KOPT-K1 (cell line): Measurements from ENCODE around the gene ACIN1.

Source experiments
- H3K27ac ChIP-seq: fragments of 200-600 bp; sonication (generic); 2 replicates; pipeline ENCODE4 v1.5.1; 2016; ENCODE audit warnings: antibody characterized with exemption, mild to moderate bottlenecking, low read depth, low read length; ENCODE audit not compliant: poor library complexity, severe bottlenecking
- H3K36me3 ChIP-seq: fragments of 200-600 bp; sonication (generic); 2 replicates; pipeline ENCODE4 v1.5.1; 2017; ENCODE audit warnings: antibody characterized with exemption, mild to moderate bottlenecking, low read length, moderate library complexity; ENCODE audit not compliant: insufficient read depth
- H3K9me3 ChIP-seq: fragments of 200-600 bp; sonication (generic); 2 replicates; pipeline ENCODE4 v1.5.1; 2017; ENCODE audit warnings: antibody characterized with exemption, low read length, mild to moderate bottlenecking; ENCODE audit not compliant: insufficient read depth, poor library complexity, severe bottlenecking

Gene ACIN1, protein sequence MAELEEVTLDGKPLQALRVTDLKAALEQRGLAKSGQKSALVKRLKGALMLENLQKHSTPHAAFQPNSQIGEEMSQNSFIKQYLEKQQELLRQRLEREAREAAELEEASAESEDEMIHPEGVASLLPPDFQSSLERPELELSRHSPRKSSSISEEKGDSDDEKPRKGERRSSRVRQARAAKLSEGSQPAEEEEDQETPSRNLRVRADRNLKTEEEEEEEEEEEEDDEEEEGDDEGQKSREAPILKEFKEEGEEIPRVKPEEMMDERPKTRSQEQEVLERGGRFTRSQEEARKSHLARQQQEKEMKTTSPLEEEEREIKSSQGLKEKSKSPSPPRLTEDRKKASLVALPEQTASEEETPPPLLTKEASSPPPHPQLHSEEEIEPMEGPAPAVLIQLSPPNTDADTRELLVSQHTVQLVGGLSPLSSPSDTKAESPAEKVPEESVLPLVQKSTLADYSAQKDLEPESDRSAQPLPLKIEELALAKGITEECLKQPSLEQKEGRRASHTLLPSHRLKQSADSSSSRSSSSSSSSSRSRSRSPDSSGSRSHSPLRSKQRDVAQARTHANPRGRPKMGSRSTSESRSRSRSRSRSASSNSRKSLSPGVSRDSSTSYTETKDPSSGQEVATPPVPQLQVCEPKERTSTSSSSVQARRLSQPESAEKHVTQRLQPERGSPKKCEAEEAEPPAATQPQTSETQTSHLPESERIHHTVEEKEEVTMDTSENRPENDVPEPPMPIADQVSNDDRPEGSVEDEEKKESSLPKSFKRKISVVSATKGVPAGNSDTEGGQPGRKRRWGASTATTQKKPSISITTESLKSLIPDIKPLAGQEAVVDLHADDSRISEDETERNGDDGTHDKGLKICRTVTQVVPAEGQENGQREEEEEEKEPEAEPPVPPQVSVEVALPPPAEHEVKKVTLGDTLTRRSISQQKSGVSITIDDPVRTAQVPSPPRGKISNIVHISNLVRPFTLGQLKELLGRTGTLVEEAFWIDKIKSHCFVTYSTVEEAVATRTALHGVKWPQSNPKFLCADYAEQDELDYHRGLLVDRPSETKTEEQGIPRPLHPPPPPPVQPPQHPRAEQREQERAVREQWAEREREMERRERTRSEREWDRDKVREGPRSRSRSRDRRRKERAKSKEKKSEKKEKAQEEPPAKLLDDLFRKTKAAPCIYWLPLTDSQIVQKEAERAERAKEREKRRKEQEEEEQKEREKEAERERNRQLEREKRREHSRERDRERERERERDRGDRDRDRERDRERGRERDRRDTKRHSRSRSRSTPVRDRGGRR

DNA sequence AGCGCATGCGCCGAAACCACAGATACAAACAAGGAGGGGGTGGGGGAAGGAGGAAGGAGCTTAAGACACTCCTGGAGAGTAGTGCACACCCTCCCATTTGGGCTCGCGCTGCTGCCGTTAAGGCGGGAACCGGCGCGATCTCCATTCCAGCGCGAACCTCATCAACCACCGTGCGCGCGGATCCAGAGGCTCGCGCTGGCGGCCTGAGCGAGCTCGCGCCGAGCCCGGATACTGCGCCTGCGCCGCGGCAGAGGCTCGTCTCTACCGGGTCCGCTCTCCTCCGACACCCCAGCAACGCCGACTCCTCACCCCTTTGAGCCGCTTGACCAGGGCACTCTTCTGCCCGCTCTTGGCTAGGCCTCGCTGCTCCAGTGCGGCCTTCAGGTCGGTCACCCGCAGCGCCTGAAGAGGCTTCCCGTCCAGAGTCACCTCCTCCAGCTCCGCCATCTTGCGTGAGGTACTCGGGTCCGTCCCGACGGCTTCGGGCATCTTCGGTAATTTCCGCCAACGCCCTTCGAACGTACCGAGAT lies at the start of gene ACIN1:
TSS of gene ACIN1 (minus strand) at position 471 of the 530 bp plus-strand sequence. CDS start at position 447, 24 bp downstream.
- H3K27ac ChIP-seq, result peak within 1 kb of the TSS; percentile 87
- H3K36me3 ChIP-seq, result peaks cover 62% of the 10 kb centered on the region

DNA sequence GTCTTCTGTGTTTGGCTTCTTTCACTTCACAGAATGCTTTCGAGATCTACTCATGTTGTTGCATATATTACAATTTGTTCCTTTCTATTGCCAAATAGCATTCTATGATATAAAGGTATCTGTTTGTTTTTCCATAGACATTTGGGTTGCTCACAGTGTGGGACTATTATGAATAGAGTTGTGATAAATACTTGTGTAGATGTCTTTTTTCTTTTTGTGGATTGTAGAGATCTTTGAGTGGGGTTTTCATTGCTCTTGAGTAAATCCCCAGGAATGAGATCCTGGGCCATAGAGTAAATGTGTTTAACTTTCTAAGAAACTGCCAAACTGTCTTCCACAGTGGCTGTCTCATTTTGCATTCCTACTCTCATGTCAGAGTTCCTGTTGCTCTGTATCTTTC lies 49.0 kb upstream of the ACIN1 start:
- no peak overlapping the region for H3K27ac ChIP-seq
- no peaks in the 10 kb centered on the region for H3K9me3 ChIP-seq
- H3K36me3 ChIP-seq, result no peaks in the 10 kb centered on the region

More for the DNA sequence above, at the start of gene ACIN1:
- H3K9me3 ChIP-seq, result no peaks in the 10 kb centered on the region

DNA sequence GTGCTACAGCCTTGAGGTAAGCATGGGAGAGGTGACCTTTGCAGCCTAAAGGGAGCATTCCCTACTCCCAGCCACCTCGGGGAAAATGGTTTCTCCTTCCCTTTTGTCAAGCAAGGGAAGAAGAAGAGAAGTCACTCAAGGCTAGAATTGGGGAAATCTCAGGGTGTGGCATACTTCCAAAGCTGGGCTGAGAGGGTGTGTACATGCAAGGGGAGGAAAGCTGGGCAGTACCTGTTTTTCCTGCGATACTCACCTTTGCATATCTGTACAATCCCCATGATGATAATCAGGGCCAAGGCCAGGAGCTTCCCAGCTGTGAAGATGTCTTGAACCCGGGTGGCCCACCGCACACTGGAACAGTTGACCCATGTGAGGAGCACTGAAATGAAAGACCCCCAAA lies 47.9 kb upstream of the ACIN1 start:
- H3K9me3 ChIP-seq, result no peaks in the 10 kb centered on the region
- no peak overlapping the region for H3K27ac ChIP-seq
- no peaks in the 10 kb centered on the region for H3K36me3 ChIP-seq

DNA sequence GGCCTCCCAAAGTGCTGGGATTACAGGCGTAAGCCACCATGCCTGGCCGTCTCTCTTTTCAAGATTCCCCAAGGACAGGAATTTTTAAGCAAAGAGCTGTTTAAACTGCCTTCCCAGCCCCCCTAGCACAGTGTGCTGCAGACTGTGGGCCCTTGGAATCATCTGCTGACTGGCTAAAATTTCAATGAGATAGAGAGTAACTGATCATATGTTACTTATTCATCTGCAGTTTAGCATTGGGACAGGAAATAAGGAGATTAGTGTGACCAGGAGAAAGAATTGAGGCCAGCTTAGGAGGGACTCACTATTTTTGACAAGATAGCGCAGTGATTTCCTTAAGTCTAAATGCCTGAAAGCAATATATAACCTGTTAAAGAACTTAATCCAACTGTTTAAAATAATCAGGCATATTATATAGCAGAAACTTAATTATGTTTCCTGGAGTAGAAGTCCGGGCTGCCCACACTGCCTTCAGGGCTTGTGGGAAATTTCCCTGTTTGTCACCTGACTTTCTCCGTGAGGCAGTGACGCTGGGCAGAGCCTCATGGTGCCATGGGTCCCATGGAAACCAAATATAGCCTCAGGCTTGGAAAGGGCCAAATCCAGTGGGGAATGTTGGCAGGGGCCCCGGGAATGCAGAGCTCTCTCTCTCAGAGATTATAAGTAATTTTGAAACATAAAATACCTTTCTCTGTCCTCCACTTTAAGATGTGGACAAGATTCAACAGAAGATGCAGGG lies 46.9 kb upstream of the ACIN1 start:
- Histone ChIP-seq H3K36me3 (no peaks in the 10 kb centered on the region), H3K9me3 (no peaks in the 10 kb centered on the region), H3K27ac (no peak overlapping the region)

DNA sequence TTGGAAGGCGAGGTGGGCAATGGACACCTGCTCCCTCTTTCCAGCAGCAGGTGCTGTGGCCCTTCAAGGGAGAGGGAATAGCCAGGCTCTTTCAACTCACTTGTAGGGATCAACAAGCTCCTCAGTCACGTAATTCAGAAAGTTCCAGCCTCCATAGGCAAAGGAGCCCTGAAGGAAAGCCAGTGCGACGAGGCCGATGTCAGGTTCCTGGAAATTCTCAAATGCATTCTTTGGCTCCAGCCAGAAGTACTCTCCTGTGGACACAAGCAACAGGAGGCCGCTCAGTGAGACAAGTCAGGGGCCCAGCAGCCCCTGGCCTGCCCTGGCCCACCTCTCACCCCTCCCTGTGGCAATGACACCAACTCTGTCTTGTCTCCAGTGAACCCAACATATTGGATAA lies 45.4 kb upstream of the ACIN1 start:
- H3K36me3 ChIP-seq, result no peaks in the 10 kb centered on the region
- H3K9me3 ChIP-seq, result no peaks in the 10 kb centered on the region
- no peak overlapping the region for H3K27ac ChIP-seq

DNA sequence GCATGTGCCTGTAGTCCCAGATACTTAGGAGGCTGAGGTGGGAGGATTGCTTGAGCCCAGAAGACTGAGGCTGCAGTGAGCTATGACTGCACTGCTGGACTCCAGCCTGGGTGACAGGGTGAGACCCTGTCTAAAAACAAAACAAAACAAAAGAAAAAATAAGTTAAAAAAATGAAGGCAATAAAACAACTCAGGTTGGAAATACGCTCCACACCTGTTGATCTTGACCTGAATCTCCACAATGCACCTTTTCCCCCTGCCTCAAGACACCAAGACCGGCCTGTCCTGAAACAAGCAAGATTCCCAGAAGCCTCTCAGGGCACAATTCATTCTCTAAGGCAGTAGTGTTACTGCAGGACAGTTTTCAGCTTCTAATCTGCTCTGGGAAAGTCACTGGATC lies 44.9 kb upstream of the ACIN1 start:
- Histone ChIP-seq H3K36me3 (no peaks in the 10 kb centered on the region), H3K27ac (no peak overlapping the region), H3K9me3 (no peaks in the 10 kb centered on the region)

DNA sequence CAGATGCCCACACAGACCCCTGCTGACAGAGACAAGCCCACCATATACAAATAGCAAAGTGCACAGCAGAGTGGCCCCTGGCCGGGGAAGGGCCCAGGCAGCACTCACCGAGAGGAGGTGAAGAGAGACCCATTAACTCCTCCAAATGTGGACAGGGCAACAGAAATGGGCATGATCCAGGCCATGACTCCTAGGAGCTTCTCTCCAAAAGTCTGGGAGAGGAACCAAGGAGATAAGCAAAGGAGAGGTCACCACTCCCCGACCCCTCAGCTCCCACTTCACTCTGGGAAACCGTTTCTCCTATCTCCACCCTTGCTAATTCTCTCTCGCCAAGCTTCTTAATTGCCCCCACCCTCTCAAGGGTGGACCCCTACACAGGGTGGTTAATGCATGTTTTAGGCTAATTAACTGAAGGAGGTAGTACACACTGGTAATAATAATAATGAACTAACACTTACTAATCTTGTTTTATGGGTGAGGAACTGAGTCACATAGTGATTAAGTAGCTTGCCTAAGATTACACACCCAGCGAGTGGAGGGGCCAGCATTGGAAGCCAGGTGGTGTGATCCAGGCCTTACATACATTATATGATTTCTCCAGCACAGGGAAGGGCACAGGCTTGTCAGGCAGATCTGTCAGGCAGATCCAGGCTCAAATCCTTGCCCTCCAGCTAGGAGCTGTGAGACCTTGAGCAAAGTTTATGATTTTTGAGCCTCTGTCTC lies 43.0 kb upstream of the ACIN1 start:
- H3K36me3 ChIP-seq, result no peaks in the 10 kb centered on the region
- H3K9me3 ChIP-seq, result no peaks in the 10 kb centered on the region
- no peak overlapping the region for H3K27ac ChIP-seq

DNA sequence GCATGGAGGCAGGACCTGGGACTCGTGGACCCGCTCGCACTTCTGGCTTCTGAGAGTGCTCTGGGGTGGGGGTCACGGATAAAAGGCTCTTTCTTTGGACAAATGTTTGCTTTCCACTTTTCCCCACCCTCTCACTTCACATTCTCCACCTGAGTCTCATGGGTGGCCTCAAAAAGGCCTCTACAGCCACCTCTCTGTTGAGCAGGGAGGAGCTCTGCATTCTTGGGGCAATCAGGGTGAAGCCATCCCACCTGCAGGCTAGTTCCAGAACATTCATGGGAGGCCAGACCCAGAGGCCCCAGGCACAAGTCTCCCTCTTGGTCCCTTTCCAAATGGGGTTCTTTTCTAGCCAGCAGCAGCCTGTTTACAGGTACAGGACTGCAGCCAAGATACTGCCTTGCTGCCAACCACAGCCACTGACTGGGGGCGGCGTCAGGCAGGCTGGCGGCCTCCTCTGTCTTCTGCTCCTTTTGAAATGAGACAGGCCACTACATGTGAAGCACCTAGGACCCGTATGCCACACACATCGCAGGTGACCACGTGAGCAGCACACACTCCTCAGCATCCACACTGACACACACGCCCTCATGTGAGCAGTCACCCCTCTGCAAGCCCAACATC lies 42.4 kb upstream of the ACIN1 start:
- Histone ChIP-seq H3K27ac (no peak overlapping the region), H3K9me3 (no peaks in the 10 kb centered on the region), H3K36me3 (no peaks in the 10 kb centered on the region)

DNA sequence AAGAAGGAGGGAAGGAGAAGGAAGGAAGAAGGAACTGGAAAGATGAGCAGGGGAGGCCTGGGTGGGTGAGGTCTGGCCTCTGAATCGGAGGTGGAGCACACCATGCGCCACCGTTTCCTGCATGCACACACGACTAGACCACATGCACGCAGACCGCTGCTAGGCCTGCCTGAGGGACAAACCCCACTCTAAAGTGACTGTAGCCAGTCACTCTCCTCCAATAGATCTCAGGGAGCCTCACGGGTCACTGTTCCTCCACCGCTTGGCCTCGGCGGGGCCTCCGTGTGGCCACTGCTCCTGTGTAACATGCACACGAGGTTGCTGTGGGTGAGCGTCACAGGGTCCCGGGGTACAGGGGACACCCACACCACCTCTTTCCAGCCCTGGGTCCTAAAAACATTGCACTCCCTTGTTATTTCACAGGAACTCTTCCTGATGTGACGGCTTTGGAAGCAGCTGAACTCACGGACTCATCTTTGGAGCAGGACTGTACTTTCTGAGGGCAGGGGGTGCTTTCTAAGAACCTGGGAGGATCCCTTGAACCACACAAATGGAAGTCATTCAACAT lies 41.7 kb upstream of the ACIN1 start:
- Histone ChIP-seq H3K9me3 (no peaks in the 10 kb centered on the region), H3K27ac (no peak overlapping the region), H3K36me3 (no peaks in the 10 kb centered on the region)

DNA sequence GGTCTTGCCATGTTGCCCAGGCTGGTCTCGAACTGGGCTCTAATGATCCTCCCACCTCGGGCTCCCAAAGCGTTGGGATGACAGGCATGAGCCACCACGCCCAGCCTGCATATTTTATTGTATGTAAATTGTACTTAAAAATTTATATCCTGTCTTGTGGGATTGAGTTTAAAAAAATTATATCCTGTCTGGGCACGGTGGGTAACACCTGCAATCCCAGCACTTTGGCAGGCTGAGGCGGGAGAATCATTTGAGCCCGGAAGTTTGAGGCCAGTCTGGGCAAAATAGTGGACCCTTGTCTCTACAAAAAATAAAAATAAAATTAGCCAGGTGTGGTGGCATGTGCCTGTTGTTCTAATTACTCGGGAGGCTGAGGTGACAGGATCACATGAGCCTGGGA lies 38.0 kb upstream of the ACIN1 start:
- Histone ChIP-seq H3K9me3 (no peaks in the 10 kb centered on the region), H3K27ac (no peak overlapping the region), H3K36me3 (no peaks in the 10 kb centered on the region)

DNA sequence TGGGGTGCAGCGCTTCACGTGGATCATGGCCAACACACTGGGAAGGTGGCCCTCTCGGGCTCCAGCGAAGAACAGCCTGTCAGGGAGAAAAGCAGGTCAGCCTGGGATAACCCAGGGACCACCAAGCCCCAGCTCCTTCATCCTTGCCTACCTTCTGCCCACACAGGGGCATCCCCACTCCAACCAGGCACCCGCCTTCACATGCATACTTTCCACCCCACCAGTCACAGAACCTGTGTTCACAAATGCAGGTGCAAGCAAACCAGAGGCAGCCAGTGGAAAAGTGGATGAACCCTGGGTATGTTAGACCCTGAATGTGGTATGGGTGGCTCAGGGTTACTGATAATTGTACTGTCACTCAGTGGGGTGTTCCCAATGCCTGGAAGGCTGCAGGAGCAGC lies 36.5 kb upstream of the ACIN1 start:
- H3K36me3 ChIP-seq, result no peaks in the 10 kb centered on the region
- H3K9me3 ChIP-seq, result no peaks in the 10 kb centered on the region
- H3K27ac ChIP-seq, result no peak overlapping the region

DNA sequence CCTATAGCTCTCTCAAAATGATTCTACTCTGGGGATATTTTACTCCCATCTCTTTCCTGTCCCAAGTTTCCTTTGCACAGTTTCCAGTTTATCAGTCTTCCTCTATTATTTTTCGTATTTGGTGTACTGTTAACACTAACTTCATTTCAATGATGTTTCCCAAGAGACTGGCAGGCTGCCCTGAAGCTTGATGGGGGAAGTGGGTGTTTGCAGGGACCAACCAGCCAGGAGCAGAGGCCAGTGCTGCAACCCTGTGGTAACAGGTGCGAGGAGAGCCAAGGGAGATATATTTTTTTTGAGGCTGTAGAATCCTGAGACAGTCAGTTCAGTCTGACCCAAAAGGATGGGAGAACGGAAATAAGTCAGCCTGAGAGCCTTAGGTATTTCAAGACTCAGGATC lies 35.9 kb upstream of the ACIN1 start:
- Histone ChIP-seq H3K27ac (no peak overlapping the region), H3K9me3 (no peaks in the 10 kb centered on the region)

DNA sequence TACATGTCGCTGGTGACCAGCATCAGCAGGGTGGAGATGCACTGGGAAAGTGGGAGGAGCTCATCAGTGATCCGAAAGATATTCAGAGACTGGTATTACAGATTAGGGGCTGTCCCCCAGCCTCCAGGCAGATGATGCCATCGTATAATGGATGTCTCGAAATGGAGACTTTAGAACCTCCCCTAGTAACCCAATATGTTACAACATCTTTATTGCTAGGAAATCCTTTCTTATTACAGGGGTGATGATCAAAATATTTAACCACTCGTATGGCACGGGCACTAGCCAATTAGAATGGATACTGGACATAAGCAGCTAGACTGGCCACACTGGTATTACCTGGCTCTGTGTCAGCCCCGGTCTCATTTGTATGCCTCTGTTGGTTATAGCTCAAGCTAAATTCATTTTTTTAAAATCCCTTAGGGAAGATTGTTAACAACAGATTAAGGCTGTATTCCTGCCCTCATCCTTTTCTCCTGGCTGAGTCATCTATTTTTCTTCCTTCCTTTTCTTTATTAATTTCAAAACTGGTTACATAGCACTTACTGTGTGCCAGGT lies 34.9 kb upstream of the ACIN1 start:
- no peak overlapping the region for H3K27ac ChIP-seq
- H3K36me3 ChIP-seq, result no peaks in the 10 kb centered on the region
- no peaks in the 10 kb centered on the region for H3K9me3 ChIP-seq

More for the DNA sequence above, 35.9 kb upstream of the ACIN1 start:
- no peaks in the 10 kb centered on the region for H3K36me3 ChIP-seq
